KOPT-K1 (cell line): ENCODE results near the gene PHLDA1.
A peak's percentile ranks its signal among the peaks of the same experiment; 100 is the strongest.

ENCODE experiments used
- H3K27ac ChIP-seq: fragments of 200-600 bp; sonication (generic); 2 replicates; pipeline ENCODE4 v1.5.1; 2016; ENCODE audit warnings: antibody characterized with exemption, mild to moderate bottlenecking, low read depth, low read length; ENCODE audit not compliant: poor library complexity, severe bottlenecking
- H3K36me3 ChIP-seq: fragments of 200-600 bp; sonication (generic); 2 replicates; pipeline ENCODE4 v1.5.1; 2017; ENCODE audit warnings: antibody characterized with exemption, mild to moderate bottlenecking, low read length, moderate library complexity; ENCODE audit not compliant: insufficient read depth
- H3K9me3 ChIP-seq: fragments of 200-600 bp; sonication (generic); 2 replicates; pipeline ENCODE4 v1.5.1; 2017; ENCODE audit warnings: antibody characterized with exemption, low read length, mild to moderate bottlenecking; ENCODE audit not compliant: insufficient read depth, poor library complexity, severe bottlenecking

Gene PHLDA1

DNA sequence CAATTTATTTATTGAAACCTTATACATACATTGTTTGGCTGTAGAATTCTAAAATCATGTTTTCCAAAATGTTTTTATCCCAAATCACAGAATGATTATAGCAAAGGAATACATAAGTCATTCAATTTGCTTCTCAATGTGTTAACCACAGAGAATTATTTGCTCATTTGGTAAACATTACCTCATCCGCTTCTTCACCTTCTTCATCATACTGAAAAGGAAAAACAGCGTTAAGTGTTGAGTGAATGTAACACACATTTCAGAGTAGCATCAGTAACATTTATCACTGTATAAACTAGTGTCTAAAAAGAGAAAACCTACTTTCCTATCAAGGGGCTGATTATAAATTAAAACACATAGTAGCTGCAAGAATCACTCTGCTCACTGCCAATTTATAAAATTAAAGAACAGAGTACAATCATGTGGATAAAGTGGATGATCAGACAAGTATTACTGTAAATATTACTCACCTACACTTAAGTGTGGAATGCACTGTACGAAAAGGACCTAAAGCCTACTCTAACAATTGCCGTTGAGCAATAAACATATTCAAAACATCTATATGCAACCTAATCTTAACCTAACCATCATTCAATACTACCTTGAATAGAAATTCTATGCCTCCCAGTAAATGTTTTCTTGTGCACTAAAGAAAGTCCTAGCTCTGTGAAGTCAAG is 18.1 kb upstream of the PHLDA1 start:
- Histone ChIP-seq H3K27ac (no peak overlapping the region), H3K36me3 (peaks cover 98% of the 10 kb centered on the region), H3K9me3 (no peaks in the 10 kb centered on the region)

DNA sequence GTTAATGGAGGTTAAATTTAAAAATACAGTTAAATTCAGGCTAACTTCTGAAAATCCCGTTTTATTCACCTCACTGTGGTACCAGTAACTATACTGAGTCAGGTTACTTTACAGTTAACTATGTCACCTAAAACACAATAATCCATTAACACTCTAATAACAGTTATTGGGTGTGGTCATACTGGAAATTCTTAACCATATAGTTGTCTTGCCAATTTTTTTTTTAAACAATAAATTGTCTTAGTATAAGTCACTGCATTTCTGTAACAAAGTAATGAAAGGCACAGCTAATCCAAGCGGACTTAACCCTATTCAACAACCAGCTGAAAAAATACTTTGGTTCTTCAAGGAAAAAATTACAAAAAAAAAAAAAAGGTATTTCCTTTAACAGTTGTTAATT is 16.2 kb upstream of the PHLDA1 start:
- Histone ChIP-seq H3K9me3 (no peaks in the 10 kb centered on the region), H3K27ac (no peak overlapping the region), H3K36me3 (peaks cover 98% of the 10 kb centered on the region)

DNA sequence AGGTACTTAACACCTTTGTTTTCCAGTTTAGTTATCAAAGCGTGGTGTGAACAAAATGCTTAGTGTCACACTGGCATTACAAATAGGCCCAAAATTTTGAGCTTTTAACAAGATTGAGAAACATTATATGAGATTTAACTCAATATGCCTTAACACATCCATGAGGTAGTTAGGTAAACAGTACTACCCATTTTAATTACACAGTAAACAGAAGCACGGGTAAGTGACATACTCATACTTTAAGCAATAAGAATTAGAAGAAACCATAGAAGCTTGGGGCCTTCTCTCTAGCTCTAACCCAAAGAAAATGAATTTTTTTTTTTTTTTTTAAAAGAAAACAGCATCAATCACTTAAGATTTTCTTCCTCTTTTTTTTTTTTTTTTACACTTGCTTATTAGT is 15.5 kb upstream of the PHLDA1 start:
- Histone ChIP-seq H3K36me3 (peaks cover 98% of the 10 kb centered on the region), H3K27ac (no peak overlapping the region), H3K9me3 (no peaks in the 10 kb centered on the region)

DNA sequence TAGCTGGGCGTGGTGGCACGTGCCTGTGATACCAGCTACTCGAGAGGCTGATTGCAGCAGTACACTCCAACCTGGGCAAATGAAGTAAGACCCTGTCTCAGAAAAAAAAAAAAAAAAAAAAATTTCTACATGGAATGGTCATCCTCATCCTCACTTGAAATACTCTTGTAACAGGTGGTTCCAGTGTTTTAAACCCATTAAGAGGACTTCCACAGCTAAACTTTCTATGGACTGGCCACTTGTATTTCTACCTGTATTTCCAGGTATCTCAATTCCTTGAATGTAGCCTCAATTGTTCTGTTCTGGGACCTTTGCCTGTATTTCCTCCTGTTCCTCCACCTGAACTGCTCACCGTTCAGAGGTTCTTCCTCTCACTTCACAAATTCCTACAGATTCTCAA is 11.8 kb upstream of the PHLDA1 start:
- Histone ChIP-seq H3K27ac (no peak overlapping the region), H3K9me3 (no peaks in the 10 kb centered on the region), H3K36me3 (peaks cover 67% of the 10 kb centered on the region)

DNA sequence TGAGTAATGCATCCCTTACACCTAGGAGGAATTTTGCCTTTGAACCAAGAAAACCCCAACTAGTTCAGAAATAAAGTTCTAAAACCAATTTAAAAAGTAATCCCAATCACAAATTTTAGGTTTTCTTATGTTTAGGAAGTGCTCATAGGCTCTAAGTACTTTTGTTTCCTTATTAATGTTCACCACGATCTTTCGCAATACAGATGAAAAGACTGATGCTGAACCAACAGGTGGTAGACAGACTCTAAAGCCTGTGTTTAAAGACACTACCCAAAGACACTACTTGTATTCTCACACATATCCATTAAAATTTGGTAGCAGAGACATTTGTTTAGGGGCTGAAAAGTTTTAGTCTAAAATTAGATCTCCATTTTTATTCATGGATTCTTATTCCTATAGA is 10.6 kb upstream of the PHLDA1 start:
- peaks cover 55% of the 10 kb centered on the region for H3K36me3 ChIP-seq
- no peaks in the 10 kb centered on the region for H3K9me3 ChIP-seq

DNA sequence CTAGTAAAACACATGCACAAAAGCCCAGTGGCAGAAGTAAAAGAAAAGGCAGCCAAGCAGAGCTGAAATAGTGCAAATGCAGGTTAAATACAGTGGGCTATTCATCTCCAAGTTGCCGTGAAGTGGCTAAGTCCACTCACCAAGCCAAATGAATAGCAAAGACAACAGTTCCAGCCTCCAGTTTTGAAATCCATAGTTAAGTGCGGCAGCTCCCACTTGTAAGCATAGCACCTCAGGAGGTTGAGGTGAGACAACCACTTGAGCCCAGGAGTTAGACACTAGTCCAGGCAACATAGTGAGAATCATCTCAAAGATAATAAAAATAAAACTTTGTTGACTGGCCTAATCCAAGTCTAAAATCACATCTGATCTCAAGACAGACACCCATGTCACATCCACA is 9.8 kb upstream of the PHLDA1 start:
- Histone ChIP-seq H3K36me3 (peaks cover 48% of the 10 kb centered on the region), H3K9me3 (no peaks in the 10 kb centered on the region), H3K27ac (no peak overlapping the region)

More for the DNA sequence above, 10.6 kb upstream of the PHLDA1 start:
- no peak overlapping the region for H3K27ac ChIP-seq

DNA sequence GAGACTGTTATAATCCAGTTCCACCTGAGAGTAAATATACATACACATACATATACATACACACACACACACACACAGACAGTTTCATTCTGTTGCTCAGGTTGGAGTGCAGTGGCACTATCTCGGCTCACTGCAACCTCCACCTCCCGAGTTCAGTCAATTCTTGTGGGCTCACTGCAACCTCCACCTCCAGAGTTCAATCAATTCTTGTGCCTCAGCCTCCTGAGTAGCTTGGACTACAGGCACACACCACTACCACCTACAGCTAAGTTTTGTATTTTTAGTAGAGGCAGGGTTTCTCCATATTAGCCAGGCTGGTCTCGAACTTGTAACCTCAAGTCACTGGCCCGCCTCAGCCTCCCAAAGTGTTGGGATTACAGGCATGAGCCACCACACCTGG is 8.9 kb upstream of the PHLDA1 start:
- no peaks in the 10 kb centered on the region for H3K9me3 ChIP-seq
- peaks cover 40% of the 10 kb centered on the region for H3K36me3 ChIP-seq
- H3K27ac ChIP-seq: no peak overlapping the region

DNA sequence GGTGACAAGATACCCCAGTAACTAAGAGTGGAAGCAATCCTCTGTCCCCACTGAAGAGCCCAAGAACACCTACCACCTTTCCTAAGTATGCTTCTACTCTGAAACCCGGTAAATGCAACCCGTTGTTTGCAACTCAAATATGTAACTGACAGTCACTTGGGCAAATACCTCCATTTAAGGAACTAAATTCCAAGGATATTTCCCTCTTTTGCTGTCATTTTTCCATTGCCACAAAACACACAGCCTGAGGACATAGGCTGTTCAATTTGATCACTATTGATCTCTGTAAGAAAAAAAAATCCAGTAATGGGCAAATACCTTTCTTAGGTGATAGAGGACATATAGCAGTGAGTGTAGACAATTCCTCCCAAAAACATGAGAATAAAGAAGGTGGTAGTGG is 6.6 kb upstream of the PHLDA1 start:
- H3K9me3 ChIP-seq: no peaks in the 10 kb centered on the region
- no peak overlapping the region for H3K27ac ChIP-seq
- H3K36me3 ChIP-seq: peaks cover 17% of the 10 kb centered on the region

DNA sequence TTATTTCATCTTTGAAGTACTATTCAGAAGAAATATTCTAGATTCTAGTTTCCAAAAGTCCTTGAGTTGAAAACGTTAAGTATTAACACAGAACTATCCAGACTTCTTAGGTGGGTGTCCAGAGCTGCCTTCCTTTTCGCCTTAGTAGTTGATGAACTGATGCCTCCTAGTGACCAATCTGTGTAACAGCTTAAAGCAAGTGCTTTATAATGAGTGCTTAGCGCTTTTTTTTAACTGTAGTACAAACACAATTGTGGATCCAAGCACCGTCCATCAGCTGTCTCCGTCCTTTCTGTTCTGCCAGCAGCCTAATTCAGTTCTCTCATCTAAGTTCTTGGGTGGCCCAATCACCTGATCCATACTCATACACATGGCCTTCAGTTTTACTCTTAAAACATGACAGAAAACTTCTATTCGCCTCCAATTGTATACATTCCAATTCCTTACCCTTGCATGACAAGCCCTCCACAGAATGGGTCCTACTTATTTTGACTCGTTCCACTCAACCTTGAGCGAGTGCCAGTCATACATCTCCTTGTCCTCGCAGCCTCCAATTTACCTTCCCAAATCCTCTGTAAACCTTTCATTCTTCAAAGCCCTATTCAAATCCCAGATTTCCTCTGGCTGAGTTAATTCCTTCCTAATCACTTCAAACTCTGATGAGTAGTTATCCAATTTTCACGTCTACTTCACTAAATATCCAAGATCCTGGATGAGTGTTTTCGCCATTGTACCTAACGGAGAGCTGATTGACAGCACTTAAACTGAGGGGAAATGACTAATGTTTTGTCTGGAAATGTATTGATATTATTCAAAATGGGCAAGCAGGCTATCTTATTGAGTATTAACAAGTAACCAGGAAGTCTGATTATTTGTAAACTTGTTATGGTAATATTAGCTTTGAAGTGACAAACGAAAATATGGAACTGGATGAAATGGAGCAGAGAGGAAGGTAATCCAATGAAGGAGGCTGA is 5.8 kb upstream of the PHLDA1 start:
- Histone ChIP-seq H3K27ac (no peak overlapping the region), H3K36me3 (peaks cover 9% of the 10 kb centered on the region; the same call in 1 of the 2 replicates), H3K9me3 (no peaks in the 10 kb centered on the region)

DNA sequence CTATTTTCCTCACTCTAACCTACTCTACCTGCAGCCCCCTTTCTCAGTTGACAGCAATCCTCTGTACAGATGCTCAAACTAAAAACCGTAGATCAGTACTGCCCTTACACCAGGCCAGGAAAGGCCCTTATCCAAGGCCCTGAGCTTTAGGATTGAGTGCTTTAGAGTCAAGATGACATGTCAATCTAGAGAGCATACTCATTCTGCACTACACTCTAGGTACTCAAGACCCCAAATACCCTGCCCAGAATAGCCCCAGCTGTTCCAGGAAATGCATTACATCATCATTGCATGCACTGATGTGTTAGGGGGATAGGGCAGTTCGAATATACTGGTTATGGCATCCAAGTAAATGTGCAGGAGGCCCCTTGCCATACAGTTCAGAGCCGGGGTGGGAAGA is 3.5 kb upstream of the PHLDA1 start:
- no peaks in the 10 kb centered on the region for H3K9me3 ChIP-seq
- no peak overlapping the region for H3K27ac ChIP-seq

DNA sequence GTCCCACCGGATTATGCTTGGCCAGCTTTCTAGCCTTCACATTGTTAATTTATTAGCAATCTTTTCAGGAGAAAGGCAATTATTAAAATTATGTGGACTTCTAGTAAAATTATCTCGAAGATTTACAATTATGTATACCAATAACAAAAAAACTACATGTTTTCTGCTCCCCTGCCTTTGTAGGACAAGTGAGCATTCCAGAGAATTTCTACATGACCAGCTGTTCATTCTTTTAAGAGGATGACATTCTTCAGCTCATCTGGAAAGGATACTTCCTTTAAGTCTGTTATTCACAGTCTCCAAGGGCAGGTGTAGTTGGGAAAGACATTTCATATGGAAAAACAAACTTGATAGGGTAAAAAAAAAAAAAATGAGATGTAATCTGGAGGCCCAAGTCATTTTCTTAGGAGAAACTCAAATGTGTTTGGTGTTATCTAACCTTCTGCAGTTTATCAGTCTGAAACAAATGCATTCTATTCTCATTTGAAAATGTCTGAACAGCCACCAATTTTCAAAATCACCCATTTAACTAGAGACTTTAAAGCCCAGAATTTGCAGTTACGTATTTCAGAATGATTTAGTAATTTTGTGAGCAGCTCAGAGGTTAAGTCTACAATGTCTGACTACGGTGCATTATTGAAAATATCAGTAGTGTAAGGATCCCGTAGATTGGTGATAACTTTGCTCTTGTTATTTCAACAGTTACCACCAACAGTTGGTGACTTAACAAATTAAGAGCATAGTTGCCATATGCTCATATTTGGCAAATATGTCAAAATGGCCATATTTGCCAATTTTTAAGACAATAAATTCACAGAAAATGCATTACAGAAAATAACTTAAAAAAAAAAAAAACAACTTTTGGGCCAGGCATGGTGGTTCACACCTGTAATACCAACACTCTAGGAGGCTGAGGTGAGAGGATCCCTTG is 1.8 kb upstream of the PHLDA1 start:
- H3K9me3 ChIP-seq: no peaks in the 10 kb centered on the region
- H3K36me3 ChIP-seq: no peaks in the 10 kb centered on the region
- H3K27ac ChIP-seq: no peak overlapping the region

More for the DNA sequence above, 3.5 kb upstream of the PHLDA1 start:
- no peaks in the 10 kb centered on the region for H3K36me3 ChIP-seq

DNA sequence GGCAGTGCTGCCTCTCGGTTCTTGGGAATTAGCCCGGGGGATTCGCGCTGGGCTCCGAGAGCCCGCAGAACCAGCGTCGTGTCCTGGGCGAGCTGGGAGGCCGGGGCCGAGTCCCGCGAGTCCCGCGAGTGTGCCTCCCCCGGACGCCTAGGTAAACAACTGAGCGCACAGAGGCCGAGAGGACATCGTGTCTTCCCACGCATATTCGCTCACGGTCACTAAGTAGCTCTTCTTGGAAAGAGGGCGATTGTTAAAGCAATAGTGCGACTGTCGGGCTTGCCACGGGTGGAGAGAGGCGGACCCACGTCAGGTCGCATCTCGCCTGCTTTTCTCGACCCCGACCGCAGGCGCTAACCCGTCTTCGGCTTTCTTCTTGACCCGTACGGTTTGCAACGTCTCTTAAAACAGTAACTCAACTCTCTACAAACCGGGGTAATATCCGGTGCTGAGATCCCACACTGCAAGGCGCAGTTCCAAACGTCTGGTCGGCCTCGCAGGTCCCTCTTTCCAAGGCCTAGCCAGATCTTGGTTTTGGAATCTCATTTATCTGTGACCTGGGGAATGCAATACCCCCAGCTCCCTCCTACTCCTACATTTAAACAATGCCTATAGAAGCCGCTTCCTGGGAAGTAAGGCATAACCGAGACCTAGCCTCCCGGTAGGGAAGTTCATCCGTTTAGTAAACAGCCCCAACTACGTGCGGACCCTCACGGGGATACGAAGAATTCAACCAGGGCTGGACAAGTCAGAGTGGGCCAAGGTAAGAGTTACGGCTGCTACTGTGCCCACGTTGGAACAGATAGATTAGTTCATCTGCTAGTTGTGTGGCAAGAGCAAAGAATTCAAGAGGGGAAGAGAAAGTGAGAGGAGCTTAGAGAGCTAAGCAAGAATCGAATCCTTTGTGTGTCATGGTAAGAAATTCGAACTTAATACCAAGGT is 736 bp upstream of the PHLDA1 start:
- H3K36me3 ChIP-seq: no peaks in the 10 kb centered on the region
- no peaks in the 10 kb centered on the region for H3K9me3 ChIP-seq
- H3K27ac ChIP-seq: peak overlapping the region; percentile 43

DNA sequence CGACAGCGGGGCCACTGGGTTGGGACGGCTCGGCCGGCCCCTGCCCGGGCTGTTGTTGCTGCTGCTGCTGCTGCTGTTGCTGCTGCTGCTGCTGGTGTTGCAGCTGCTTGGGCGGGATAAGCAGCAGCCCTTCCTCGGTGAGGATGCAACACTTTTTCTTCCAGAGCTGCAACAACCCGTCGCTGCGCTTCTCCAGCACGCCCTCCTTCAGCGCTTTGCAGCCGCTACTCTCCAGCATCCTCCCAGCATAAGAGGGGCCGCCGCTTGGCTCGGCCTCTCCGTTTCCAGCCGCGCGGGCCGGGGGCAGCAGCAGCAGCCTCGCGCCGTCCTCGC is 529 bp downstream of the PHLDA1 start:
- no peaks in the 10 kb centered on the region for H3K9me3 ChIP-seq
- peak overlapping the region; percentile 43 for H3K27ac ChIP-seq
- no peaks in the 10 kb centered on the region for H3K36me3 ChIP-seq
